GM12878 (cell line): ENCODE results near the gene IER2. TPM values are rescaled to one million over a fixed set of nuclear protein-coding genes. Genes with fewer than 3 reads are reported as not detected.

Source experiments
- BCL11A ChIP-seq: IDR thresholded peaks from 2 replicates; pipeline ENCODE4 v1.6.1; 2011; ENCODE audit warnings: low read depth, low read length
- BHLHE40 ChIP-seq, 2 experiments: fragments of 450-650 bp in 1 of 2; IDR thresholded peaks; 2 replicates each; pipeline ENCODE4 v1.6.1; 2011 to 2017; ENCODE audit warnings: low read depth in 2 of 2, borderline replicate concordance in 1 of 2, improper control_type of control experiment in 1 of 2, low read length in 1 of 2, mild to moderate bottlenecking in 1 of 2
- IKZF1 ChIP-seq: fragments of 450-650 bp; conservative IDR thresholded peaks from 2 replicates; pipeline ENCODE4 v1.6.1; 2017; ENCODE audit warnings: antibody characterized with exemption, mild to moderate bottlenecking
- IKZF2 ChIP-seq, 2 experiments: fragments of 450-650 bp; IDR thresholded peaks; 2 replicates each; pipeline ENCODE4 v1.6.1; 2017; ENCODE audit warnings: mild to moderate bottlenecking in 2 of 2, moderate library complexity in 2 of 2
- MEF2A ChIP-seq: IDR thresholded peaks from 2 replicates; pipeline ENCODE4 v1.6.1; 2011; ENCODE audit warnings: low read depth, mild to moderate bottlenecking, low read length, moderate library complexity; ENCODE audit not compliant: insufficient read depth
- POLR2A ChIP-seq: IDR thresholded peaks from 2 replicates; pipeline ENCODE4 v1.6.1; 2011; ENCODE audit warnings: low read depth, mild to moderate bottlenecking, low read length
- POU2F2 ChIP-seq: IDR thresholded peaks from 3 replicates; pipeline ENCODE4 v1.6.1; 2011; ENCODE audit warnings: low read depth, mild to moderate bottlenecking, low read length, borderline replicate concordance
- RB1 ChIP-seq: fragments of 450-650 bp; formaldehyde crosslinking; IDR thresholded peaks from 2 replicates; pipeline ENCODE4 v1.6.1; 2017; ENCODE audit warnings: mild to moderate bottlenecking, borderline replicate concordance
- TARDBP ChIP-seq: IDR thresholded peaks from 2 replicates; pipeline ENCODE4 v1.6.1; 2016; ENCODE audit warnings: borderline replicate concordance
- TCF3 ChIP-seq: IDR thresholded peaks from 2 replicates; pipeline ENCODE4 v1.6.1; 2012; ENCODE audit warnings: low read depth, mild to moderate bottlenecking, low read length, borderline replicate concordance; ENCODE audit not compliant: insufficient read depth
- ZNF622 ChIP-seq: fragments of 450-650 bp; IDR thresholded peaks from 2 replicates; pipeline ENCODE4 v1.6.1; 2017; ENCODE audit warnings: mild to moderate bottlenecking, inconsistent platforms
- polyA plus RNA-seq, 11 experiments: library from polyadenylated mRNA; depleted of rRNA in 4 of 11; unstranded in 6 of 11; stranded (reverse) in 5 of 11; fragments of >200 nt; fragmentation: Nextera tagmentation in 4 of 11; fragmentation: Illumina TruSeq in 1 of 11; extraction: Ambion mirVana in 4 of 11; extraction: Trizol in 1 of 11; gene quantifications; 1 replicate in 1 of 11; 2 replicates in 10 of 11; pipeline versions ENCODE4 v1.2.1 to v1.2.3, GENCODE V29; 2011 to 2016; ENCODE audit warnings: inconsistent platforms in 2 of 11, missing spikeins in 2 of 11, low read depth in 1 of 11
- total RNA-seq, 4 experiments: library from RNA; depleted of rRNA in 3 of 4; stranded (reverse); fragments of >200 nt in 3 of 4; fragmentation: Illumina TruSeq in 1 of 4; extraction: Trizol in 1 of 4; gene quantifications; 2 replicates each; pipeline versions ENCODE4 v1.2.1 to v1.2.3, GENCODE V29; 2013 to 2021
- TF ChIP-seq, protein P1 (sequence below): fragments of 450-650 bp; formaldehyde crosslinking; IDR thresholded peaks from 2 replicates; pipeline ENCODE4 v1.5.0; 2022; ENCODE audit warnings: mild to moderate bottlenecking, missing genetic modification characterization
- TF ChIP-seq, protein P2 (sequence below): fragments of 450-650 bp; IDR thresholded peaks from 2 replicates; pipeline ENCODE4 v1.6.1; 2017; ENCODE audit warnings: low read depth, mild to moderate bottlenecking, moderate library complexity
- TF ChIP-seq, protein P3 (sequence below): IDR thresholded peaks from 2 replicates; pipeline ENCODE4 v1.6.1; 2011; ENCODE audit warnings: mild to moderate bottlenecking, low read depth, low read length, moderate library complexity; ENCODE audit not compliant: insufficient replicate concordance
- TF ChIP-seq, protein P4 (sequence below): fragments of 450-650 bp; IDR thresholded peaks from 2 replicates; pipeline ENCODE4 v1.6.1; 2018; ENCODE audit warnings: mild to moderate bottlenecking, low read depth, moderate library complexity; ENCODE audit not compliant: partially characterized antibody
- TF ChIP-seq, protein P5 (sequence below): fragments of 450-650 bp; IDR thresholded peaks from 2 replicates; pipeline ENCODE4 v1.6.1; 2017; ENCODE audit warnings: mild to moderate bottlenecking, moderate library complexity

IER2 gene
- total and polyA plus RNA-seq, 10 of the 15 experiments (the other 5 are each of a cell fraction or from before 2014, with no cell fraction given), result 2.8 to 94.5 (median 24.9) TPM

DNA sequence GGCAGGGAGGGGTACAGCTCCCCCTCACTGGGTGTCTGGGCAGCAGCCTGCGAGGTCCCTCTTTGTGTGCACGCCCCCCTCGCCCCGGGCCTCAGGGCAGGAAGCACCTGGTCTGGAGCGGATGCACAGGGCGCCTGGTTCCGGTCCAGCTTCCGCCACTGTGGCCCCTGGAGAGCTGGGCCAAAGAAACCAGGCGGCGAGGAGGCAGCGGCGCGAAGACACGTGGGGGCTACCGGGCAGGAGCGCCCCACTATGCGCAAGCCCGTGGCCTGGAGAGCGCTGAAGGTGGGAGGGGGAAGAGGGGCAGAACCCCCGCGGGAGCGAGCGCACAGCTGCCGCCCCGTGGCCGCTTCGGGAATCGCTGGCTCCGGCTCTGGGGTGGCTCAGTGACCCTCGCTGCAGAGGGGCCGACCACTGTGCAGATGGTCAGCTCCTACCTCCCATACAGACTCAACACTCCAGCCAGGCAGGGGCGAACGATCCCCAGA lies 45.8 kb upstream of the IER2 start (continued):
- TF ChIP-seq IKZF2 (IDR thresholded peaks at IDR 0.05) (0 out of 4 replicates have a peak, but pooled peaks of 1 of the 2 experiments have one; percentile 32), TCF3 (peak; percentile 97), TARDBP (peak; percentile 39; the same call in 1 of the 2 replicates), IKZF1 (peak; percentile 79), MEF2A (no peak), ZNF622 (no peak), POU2F2 (peak; percentile 12; the same call in 1 of the 3 replicates), POLR2A (peak; percentile 72), RB1 (peak; percentile 45; the same call in 1 of the 2 replicates), BCL11A (0 out of 2 replicates have a peak, but pooled peaks have one; percentile 8), BHLHE40 (IDR thresholded peaks at IDR 0.05; ENCODE audit: borderline replicate concordance in 1 of 2, low read depth in 2 of 2, low read length in 1 of 2) (peak; percentile 33 to 57; a peak in 1 of 4 replicates)
- TF ChIP-seq, protein P1, sequence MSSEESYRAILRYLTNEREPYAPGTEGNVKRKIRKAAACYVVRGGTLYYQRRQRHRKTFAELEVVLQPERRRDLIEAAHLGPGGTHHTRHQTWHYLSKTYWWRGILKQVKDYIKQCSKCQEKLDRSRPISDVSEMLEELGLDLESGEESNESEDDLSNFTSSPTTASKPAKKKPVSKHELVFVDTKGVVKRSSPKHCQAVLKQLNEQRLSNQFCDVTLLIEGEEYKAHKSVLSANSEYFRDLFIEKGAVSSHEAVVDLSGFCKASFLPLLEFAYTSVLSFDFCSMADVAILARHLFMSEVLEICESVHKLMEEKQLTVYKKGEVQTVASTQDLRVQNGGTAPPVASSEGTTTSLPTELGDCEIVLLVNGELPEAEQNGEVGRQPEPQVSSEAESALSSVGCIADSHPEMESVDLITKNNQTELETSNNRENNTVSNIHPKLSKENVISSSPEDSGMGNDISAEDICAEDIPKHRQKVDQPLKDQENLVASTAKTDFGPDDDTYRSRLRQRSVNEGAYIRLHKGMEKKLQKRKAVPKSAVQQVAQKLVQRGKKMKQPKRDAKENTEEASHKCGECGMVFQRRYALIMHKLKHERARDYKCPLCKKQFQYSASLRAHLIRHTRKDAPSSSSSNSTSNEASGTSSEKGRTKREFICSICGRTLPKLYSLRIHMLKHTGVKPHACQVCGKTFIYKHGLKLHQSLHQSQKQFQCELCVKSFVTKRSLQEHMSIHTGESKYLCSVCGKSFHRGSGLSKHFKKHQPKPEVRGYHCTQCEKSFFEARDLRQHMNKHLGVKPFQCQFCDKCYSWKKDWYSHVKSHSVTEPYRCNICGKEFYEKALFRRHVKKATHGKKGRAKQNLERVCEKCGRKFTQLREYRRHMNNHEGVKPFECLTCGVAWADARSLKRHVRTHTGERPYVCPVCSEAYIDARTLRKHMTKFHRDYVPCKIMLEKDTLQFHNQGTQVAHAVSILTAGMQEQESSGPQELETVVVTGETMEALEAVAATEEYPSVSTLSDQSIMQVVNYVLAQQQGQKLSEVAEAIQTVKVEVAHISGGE, result no peak
- TF ChIP-seq, protein P2, sequence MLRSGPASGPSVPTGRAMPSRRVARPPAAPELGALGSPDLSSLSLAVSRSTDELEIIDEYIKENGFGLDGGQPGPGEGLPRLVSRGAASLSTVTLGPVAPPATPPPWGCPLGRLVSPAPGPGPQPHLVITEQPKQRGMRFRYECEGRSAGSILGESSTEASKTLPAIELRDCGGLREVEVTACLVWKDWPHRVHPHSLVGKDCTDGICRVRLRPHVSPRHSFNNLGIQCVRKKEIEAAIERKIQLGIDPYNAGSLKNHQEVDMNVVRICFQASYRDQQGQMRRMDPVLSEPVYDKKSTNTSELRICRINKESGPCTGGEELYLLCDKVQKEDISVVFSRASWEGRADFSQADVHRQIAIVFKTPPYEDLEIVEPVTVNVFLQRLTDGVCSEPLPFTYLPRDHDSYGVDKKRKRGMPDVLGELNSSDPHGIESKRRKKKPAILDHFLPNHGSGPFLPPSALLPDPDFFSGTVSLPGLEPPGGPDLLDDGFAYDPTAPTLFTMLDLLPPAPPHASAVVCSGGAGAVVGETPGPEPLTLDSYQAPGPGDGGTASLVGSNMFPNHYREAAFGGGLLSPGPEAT, result peak; percentile 49; the same call in 1 of the 2 replicates
- TF ChIP-seq, protein P3, sequence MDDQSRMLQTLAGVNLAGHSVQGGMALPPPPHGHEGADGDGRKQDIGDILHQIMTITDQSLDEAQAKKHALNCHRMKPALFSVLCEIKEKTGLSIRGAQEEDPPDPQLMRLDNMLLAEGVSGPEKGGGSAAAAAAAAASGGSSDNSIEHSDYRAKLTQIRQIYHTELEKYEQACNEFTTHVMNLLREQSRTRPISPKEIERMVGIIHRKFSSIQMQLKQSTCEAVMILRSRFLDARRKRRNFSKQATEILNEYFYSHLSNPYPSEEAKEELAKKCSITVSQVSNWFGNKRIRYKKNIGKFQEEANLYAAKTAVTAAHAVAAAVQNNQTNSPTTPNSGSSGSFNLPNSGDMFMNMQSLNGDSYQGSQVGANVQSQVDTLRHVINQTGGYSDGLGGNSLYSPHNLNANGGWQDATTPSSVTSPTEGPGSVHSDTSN, result no peak
- TF ChIP-seq, protein P4, sequence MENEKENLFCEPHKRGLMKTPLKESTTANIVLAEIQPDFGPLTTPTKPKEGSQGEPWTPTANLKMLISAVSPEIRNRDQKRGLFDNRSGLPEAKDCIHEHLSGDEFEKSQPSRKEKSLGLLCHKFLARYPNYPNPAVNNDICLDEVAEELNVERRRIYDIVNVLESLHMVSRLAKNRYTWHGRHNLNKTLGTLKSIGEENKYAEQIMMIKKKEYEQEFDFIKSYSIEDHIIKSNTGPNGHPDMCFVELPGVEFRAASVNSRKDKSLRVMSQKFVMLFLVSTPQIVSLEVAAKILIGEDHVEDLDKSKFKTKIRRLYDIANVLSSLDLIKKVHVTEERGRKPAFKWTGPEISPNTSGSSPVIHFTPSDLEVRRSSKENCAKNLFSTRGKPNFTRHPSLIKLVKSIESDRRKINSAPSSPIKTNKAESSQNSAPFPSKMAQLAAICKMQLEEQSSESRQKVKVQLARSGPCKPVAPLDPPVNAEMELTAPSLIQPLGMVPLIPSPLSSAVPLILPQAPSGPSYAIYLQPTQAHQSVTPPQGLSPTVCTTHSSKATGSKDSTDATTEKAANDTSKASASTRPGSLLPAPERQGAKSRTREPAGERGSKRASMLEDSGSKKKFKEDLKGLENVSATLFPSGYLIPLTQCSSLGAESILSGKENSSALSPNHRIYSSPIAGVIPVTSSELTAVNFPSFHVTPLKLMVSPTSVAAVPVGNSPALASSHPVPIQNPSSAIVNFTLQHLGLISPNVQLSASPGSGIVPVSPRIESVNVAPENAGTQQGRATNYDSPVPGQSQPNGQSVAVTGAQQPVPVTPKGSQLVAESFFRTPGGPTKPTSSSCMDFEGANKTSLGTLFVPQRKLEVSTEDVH, result no peak
- TF ChIP-seq, protein P5, sequence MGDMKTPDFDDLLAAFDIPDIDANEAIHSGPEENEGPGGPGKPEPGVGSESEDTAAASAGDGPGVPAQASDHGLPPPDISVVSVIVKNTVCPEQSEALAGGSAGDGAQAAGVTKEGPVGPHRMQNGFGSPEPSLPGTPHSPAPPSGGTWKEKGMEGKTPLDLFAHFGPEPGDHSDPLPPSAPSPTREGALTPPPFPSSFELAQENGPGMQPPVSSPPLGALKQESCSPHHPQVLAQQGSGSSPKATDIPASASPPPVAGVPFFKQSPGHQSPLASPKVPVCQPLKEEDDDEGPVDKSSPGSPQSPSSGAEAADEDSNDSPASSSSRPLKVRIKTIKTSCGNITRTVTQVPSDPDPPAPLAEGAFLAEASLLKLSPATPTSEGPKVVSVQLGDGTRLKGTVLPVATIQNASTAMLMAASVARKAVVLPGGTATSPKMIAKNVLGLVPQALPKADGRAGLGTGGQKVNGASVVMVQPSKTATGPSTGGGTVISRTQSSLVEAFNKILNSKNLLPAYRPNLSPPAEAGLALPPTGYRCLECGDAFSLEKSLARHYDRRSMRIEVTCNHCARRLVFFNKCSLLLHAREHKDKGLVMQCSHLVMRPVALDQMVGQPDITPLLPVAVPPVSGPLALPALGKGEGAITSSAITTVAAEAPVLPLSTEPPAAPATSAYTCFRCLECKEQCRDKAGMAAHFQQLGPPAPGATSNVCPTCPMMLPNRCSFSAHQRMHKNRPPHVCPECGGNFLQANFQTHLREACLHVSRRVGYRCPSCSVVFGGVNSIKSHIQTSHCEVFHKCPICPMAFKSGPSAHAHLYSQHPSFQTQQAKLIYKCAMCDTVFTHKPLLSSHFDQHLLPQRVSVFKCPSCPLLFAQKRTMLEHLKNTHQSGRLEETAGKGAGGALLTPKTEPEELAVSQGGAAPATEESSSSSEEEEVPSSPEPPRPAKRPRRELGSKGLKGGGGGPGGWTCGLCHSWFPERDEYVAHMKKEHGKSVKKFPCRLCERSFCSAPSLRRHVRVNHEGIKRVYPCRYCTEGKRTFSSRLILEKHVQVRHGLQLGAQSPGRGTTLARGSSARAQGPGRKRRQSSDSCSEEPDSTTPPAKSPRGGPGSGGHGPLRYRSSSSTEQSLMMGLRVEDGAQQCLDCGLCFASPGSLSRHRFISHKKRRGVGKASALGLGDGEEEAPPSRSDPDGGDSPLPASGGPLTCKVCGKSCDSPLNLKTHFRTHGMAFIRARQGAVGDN, result peak; percentile 77
